ENCODE results near the gene KDM1B.

Gene KDM1B, protein sequence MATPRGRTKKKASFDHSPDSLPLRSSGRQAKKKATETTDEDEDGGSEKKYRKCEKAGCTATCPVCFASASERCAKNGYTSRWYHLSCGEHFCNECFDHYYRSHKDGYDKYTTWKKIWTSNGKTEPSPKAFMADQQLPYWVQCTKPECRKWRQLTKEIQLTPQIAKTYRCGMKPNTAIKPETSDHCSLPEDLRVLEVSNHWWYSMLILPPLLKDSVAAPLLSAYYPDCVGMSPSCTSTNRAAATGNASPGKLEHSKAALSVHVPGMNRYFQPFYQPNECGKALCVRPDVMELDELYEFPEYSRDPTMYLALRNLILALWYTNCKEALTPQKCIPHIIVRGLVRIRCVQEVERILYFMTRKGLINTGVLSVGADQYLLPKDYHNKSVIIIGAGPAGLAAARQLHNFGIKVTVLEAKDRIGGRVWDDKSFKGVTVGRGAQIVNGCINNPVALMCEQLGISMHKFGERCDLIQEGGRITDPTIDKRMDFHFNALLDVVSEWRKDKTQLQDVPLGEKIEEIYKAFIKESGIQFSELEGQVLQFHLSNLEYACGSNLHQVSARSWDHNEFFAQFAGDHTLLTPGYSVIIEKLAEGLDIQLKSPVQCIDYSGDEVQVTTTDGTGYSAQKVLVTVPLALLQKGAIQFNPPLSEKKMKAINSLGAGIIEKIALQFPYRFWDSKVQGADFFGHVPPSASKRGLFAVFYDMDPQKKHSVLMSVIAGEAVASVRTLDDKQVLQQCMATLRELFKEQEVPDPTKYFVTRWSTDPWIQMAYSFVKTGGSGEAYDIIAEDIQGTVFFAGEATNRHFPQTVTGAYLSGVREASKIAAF

GRCh38 chr6:18155150-18155863 is at the start of gene KDM1B:
KDM1B (plus strand) TSS chr6:18155422; CDS start chr6:18159896, 4,474 bp downstream.
- in situ Hi-C loops (cut with MboI; ENCODE audit: low sequenced_read_pairs): no loop called here

- in situ Hi-C loops (cut with MboI; ENCODE audit: low sequenced_read_pairs): no loop called here
Measured at GRCh38 chr6:18107061-18107460, 48.2 kb upstream of the KDM1B start.

DNA sequence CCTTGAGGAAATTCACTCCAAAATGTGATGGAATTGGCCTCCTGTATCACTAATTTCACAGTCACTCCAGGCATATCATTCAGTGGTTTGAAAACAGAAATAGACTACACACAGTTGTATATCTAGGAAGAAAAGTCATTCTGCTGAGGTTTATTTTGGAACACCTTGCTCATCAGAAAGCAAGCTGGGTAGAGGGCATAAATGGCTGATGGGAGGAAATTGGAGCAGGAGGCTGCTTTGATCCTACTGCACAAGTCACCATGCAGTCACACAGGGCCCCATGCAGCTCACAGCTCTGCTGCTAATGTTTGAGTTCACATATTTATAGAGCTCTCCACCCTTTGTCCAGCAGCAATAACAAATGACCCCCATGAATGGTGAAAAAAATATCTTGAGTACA is 45.1 kb upstream of the KDM1B start:
- in situ Hi-C loops (cut with MboI; ENCODE audit: low sequenced_read_pairs): no loop called here

DNA sequence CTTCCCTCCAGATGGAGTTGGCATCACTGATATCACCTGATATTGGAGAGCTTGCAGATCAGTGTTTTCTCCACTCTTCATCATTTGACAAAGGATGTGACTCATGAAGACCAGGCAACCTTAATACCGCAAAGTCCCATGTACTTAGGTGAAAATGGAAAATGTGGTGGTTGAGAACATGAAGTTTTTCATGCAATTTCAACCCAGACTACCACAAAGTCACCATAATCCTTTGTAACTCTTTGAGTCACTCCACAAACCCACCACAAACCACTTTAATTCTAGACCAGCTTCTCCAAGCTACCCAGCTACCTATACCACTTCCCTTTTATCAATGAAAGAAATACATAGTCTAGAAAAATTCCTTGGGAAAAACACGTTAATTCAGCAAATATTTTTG is 39.9 kb upstream of the KDM1B start:
- in situ Hi-C loops (cut with MboI; ENCODE audit: low sequenced_read_pairs): no loop called here

DNA sequence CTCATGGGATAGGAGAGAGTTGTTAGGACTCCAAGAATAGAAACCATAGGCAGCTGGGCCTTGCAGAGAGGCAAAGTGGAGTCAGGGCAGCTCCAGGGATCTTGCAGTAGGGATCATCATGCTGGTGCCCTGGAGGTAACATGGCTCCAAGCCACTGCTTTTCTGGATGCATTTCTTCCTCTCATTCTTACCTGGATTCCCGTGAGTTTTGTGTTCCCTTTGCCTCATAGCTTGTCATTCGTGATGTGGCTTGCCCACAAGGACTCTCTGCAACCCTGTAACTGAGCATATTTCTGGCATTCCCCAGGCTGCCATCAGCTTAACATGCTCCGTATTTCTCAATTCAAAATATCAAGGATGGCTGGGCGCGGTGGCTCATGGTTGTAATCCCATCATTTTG is 38.1 kb upstream of the KDM1B start:
- in situ Hi-C loops (cut with MboI; ENCODE audit: low sequenced_read_pairs): no loop called here

DNA sequence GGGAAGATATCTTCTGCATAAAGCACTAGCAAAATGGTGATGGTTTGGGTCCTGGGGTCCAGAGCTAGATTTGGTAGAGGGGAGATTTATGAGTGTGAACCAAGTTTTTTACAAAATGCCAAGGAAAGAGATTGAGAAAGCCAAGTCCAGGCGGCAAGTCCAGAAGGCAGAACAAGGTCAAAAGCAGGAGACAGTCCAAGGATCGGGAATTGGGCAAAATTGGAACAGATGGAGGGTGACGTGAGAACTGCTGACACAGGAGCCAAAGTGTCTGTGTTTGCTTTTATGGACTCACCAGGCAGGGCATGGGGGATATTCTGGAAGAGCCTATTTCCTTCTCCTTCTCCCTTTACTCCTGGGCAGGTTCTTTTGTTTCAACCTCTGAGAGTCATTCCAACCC is 36.9 kb upstream of the KDM1B start:
- in situ Hi-C loops (cut with MboI; ENCODE audit: low sequenced_read_pairs): no loop called here

- in situ Hi-C loops (cut with MboI; ENCODE audit: low sequenced_read_pairs): no loop called here
Measured at GRCh38 chr6:18119236-18119635, 36.0 kb upstream of the KDM1B start.

DNA sequence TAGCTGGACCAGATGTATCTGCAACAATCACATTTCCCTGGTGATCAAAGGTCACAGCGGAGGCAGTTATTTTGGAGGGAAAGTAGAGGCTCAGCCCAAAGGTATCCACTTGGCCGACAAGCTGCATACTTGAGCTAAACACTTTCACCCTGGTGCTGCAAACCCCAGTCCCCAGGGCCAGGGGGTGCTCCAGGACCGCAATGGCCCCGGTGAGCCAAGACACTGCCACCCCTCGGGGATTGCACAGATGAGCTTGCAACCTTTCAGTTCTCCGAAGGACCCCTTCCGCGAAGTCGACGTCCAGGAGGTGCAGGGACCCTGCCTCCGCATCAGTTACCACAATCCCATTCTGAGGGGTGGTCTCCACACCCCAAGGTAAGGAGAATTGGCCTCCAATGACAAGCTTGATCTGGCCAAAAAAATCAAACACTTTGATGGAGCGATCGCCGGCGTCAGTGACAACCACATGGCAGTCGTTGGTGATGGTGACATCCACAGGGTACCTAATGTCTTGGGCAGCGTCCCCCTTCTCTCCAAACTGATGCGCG is 33.6 kb upstream of the KDM1B start:
- in situ Hi-C loops (cut with MboI; ENCODE audit: low sequenced_read_pairs): no loop called here

- in situ Hi-C loops (cut with MboI; ENCODE audit: low sequenced_read_pairs): no loop called here
Measured at GRCh38 chr6:18122128-18123093, 32.8 kb upstream of the KDM1B start, which contains the start of gene NHLRC1. NHLRC1 (minus strand) TSS chr6:18122677; CDS start chr6:18122606, 71 bp downstream.

DNA sequence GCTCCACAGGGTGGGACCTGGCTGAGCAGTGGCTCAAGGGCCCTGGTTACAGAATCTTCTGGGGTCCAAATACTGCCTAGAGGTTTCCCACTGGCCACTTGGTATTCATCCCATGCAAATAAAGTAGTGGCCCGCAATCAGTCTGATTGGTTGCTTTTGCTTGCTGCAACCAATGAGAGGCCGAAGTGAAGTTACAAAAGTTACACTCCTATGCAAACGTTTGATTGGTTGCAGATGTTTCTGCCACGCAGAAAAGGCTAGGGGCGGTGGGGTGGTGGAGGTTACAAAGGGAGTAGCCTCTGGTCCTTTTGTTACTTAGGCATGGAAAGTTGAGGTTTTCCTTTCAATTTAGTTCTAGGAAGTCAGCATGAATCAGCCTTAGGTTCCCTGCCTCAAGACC is 29.1 kb upstream of the KDM1B start:
- in situ Hi-C loops (cut with MboI; ENCODE audit: low sequenced_read_pairs): no loop called here

GRCh38 chr6:18132346-18132745 is 22.9 kb upstream of the KDM1B start:
- in situ Hi-C loops (cut with MboI; ENCODE audit: low sequenced_read_pairs): no loop called here

DNA sequence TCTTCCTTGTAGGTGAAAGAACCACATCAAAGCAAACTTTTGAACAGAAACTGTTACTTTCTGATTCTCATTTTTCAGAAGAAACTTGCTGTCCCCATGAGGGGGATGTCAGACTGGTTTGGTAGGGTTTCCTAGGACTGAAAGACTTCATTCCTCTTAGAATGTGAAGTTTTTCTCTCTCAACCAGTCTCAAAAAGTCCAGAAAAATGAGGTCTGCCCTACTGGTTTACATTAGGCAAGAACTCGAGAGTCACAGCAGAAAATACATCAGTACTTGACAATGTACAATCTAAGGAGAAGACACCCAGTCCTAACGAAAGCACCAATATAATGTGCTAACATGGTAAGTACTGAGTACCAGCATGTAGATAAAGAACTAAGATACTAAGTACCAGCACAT is 20.1 kb upstream of the KDM1B start:
- in situ Hi-C loops (cut with MboI; ENCODE audit: low sequenced_read_pairs): no loop called here

DNA sequence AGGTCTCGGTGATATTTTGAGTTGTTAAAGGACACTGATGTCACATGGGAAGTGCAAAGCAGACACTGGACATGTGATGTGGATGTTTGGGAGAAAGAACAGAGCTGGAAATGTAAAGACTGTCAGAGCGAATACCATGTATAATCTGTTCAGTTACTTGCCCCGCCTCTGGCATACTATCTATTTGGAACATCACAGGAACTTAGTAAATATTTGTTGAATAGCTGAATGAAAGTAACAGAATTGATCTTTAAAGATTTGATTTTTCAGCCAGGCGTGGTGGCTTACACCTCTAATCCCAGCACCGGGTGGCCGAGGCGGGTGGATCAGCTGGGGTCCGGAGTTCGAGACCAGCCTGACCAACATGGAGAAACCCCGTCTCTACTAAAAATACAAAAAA is 19.0 kb upstream of the KDM1B start:
- in situ Hi-C loops (cut with MboI; ENCODE audit: low sequenced_read_pairs): no loop called here

DNA sequence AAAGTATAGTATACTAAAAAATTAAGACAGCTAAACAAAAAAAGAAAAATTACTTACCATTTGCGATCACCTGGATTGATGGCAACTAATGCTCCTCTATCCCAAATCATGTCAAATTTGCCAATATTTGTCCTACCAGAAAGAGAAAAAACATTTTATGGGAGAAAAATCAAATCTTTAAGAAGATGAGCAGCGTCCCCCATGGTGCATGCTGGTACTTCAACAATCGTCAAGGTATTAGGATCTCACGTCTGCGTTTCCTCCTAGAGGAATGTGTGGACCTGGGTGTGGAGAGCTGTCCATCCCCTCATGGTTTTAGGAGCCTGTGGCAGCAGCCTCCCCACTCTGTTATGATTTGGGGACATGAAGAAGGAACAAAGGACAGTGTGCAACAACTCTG is 16.3 kb upstream of the KDM1B start:
- in situ Hi-C loops (cut with MboI; ENCODE audit: low sequenced_read_pairs): no loop called here

DNA sequence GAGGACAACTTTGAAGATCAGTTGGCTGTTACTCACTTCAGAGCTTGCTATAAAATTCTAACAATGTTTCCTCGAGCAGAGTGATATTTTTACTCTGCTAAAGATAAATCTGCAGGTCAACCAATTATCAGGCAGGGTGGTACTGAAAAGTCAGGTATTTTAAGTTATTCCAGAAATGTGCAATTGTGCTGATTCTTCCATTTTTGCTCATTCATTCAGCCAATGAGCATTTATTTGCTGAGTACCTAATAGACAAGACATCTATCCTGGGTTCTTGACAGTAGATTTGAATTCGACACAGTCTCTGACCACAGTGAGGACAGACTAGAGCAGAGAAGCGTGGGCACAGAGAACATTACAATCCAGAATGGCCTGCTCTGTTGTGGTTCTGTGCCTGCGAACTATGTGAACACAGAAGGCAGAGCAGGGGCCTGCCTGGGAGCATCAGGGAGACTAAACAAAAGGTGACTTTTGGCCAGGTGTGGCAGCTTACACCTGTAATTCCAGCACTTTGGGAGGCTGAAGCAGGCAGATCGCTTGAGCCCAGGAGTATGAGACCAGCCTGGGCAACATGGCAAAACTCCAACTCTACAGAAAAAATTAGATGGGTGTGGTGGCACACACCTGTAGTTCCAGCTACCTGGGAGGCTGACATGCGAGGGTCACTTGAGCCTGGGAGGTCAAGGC is 15.1 kb upstream of the KDM1B start:
- in situ Hi-C loops (cut with MboI; ENCODE audit: low sequenced_read_pairs): no loop called here

DNA sequence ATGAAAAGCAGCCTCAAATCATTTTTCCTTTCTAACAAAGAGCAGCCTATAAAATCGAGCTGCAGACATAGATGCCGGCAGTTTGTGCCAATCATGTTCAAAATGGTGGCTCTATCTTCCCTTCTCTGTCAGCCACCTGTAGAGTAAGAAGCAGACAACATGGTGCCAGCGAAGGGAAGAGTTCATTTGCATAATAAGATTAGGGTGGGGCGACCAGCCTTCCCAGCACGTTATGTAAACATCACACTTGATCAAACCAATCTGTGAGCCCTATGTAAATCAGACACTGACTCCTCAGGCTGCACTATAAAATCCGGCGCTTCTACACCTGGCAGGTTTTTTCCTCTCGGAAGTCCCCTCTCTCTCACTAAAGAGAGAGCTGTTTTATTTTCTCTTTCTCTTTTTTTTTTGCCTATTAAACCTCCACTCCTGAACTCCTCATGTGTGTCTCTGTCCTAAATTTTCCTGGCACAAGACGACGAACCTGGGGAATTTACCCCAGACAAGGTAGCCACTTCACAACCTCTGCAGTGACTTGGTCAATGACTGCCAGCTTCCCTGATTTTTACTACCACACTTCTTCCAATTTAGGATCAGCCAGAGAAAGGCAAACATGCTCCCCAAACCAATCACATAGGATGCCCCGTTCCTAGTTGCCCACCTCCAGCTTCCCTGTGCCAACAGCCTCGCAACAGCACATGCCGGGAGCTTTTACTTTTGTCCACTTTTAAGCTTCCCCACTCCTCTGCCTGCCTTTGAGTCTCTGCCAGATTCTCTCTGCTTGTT is 13.2 kb upstream of the KDM1B start:
- in situ Hi-C loops (cut with MboI; ENCODE audit: low sequenced_read_pairs): no loop called here

DNA sequence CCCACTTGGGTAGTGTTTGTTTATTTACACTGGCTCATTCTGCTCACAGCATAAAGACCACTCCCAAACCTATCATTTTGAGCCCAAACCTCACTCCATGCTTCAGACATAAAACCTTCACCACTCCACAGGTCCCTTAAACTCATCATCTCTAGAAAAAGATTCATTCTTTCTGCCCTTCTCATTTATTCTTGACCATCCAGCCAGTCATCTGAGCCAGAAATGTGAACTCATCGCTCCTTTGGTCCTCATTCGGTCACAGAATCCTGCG is 12.7 kb upstream of the KDM1B start:
- in situ Hi-C loops (cut with MboI; ENCODE audit: low sequenced_read_pairs): no loop called here

DNA sequence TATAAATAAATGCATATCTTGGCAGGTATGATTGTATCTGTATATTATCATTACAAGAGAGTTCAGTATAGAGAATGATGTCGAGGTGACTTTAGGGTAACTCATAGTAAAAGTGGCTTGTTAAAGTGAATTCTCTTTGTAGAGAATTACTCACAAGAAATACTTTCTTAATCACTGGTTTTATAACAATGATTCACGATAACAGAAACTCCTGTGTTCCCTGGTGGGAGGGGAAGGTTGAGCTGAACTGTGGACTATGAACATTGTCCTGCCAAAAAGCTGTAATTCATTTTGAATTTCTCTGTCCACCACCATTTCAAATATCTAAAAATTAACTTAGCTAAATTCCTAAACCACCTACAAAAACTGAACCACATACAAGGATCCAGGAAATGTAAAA is 8.1 kb upstream of the KDM1B start:
- in situ Hi-C loops (cut with MboI; ENCODE audit: low sequenced_read_pairs): no loop called here

DNA sequence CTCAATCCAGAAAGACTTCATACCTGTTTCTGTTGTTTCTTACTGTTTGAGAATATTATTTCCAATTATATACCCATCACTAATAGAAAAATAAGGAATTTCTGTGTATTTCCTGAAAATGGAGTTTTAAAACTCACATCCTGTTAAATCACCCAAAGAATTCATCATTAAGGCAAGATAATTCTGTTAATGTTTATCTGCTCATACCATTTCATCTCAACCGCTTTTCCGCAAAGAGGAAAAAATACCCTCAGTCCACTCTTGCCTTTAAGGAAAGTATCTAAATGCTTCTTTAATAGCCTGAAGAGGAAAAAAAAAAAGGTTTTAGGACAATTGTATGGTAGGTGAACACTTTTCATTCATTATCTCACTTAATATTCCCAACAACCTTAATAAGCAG is 7.6 kb upstream of the KDM1B start:
- in situ Hi-C loops (cut with MboI; ENCODE audit: low sequenced_read_pairs): no loop called here
